ENCODE measurements around the gene HSF4.

The HSF4 gene

GRCh38 chr16:67188798-67189197 is 24.3 kb downstream of the HSF4 start:
- no peak overlapping the region for H3K9ac ChIP-seq (ENCODE audit: low read depth, low read length, poor library complexity, severe bottlenecking)
- peaks cover 13% of the 10 kb centered on the region for H3K4me1 ChIP-seq (ENCODE audit: insufficient read depth, low read length, poor library complexity, severe bottlenecking)
- no peaks in the 10 kb centered on the region for H3K9me3 ChIP-seq (ENCODE audit: insufficient read depth, low read depth, low read length)
- peaks cover 18% of the 10 kb centered on the region for H3K79me2 ChIP-seq (ENCODE audit: insufficient read depth, low read length)
- H3K4me2 ChIP-seq (ENCODE audit: low read depth, low read length, poor library complexity, severe bottlenecking), result no peak overlapping the region
- no peaks in the 10 kb centered on the region for H3F3A ChIP-seq (ENCODE audit: low read depth)
- TF ChIP-seq EZH2phosphoT487 (IDR thresholded peaks at IDR 0.05; ENCODE audit: borderline replicate concordance), result no peak
- H2AFZ ChIP-seq (ENCODE audit: low read length), result no peak overlapping the region
- H3K36me3 ChIP-seq (ENCODE audit: insufficient read depth, low read length), result no peaks in the 10 kb centered on the region
- no peaks in the 10 kb centered on the region for H3K27me3 ChIP-seq (ENCODE audit: insufficient read depth, low read length, poor library complexity, severe bottlenecking)
- H3K9me2 ChIP-seq (replicated peaks; ENCODE audit: low read depth, low read length), result no peaks in the 10 kb centered on the region
- no peak overlapping the region for H3K4me3 ChIP-seq (ENCODE audit: low read length, poor library complexity, severe bottlenecking)
- H4K20me1 ChIP-seq (ENCODE audit: insufficient read depth, low read length, poor library complexity, severe bottlenecking), result peaks cover 27% of the 10 kb centered on the region

GRCh38 chr16:67190041-67190440 is 25.5 kb downstream of the HSF4 start, which contains the start of gene EXOC3L1:
TSS of gene EXOC3L1 (minus strand) at chr16:67190136. CDS start at chr16:67189676, 460 bp downstream.
- H3F3A ChIP-seq (ENCODE audit: low read depth), result no peaks in the 10 kb centered on the region
- H2AFZ ChIP-seq (ENCODE audit: low read length), result no peak within 1 kb of the TSS
- no peak within 1 kb of the TSS for H3K4me2 ChIP-seq (ENCODE audit: low read depth, low read length, poor library complexity, severe bottlenecking)
- peaks cover 31% of the 10 kb centered on the region for H3K79me2 ChIP-seq (ENCODE audit: insufficient read depth, low read length)
- no peaks in the 10 kb centered on the region for H3K27me3 ChIP-seq (ENCODE audit: insufficient read depth, low read length, poor library complexity, severe bottlenecking)
- H3K4me3 ChIP-seq (ENCODE audit: low read length, poor library complexity, severe bottlenecking), result no peak within 1 kb of the TSS
- TF ChIP-seq EZH2phosphoT487 (IDR thresholded peaks at IDR 0.05; ENCODE audit: borderline replicate concordance) (no peak), CTCF (conservative IDR thresholded peaks at IDR 0.05; ENCODE audit: low read length) (no peak)
- H3K4me1 ChIP-seq (ENCODE audit: insufficient read depth, low read length, poor library complexity, severe bottlenecking), result peaks cover 16% of the 10 kb centered on the region
- H3K9ac ChIP-seq (ENCODE audit: low read depth, low read length, poor library complexity, severe bottlenecking), result no peak within 1 kb of the TSS
- peaks cover 26% of the 10 kb centered on the region for H4K20me1 ChIP-seq (ENCODE audit: insufficient read depth, low read length, poor library complexity, severe bottlenecking)
- H3K9me2 ChIP-seq (replicated peaks; ENCODE audit: low read depth, low read length), result no peaks in the 10 kb centered on the region
- no peaks in the 10 kb centered on the region for H3K9me3 ChIP-seq (ENCODE audit: insufficient read depth, low read depth, low read length)
- peaks cover 7% of the 10 kb centered on the region; the same call in 1 of the 2 replicates for H3K36me3 ChIP-seq (ENCODE audit: insufficient read depth, low read length)

DNA sequence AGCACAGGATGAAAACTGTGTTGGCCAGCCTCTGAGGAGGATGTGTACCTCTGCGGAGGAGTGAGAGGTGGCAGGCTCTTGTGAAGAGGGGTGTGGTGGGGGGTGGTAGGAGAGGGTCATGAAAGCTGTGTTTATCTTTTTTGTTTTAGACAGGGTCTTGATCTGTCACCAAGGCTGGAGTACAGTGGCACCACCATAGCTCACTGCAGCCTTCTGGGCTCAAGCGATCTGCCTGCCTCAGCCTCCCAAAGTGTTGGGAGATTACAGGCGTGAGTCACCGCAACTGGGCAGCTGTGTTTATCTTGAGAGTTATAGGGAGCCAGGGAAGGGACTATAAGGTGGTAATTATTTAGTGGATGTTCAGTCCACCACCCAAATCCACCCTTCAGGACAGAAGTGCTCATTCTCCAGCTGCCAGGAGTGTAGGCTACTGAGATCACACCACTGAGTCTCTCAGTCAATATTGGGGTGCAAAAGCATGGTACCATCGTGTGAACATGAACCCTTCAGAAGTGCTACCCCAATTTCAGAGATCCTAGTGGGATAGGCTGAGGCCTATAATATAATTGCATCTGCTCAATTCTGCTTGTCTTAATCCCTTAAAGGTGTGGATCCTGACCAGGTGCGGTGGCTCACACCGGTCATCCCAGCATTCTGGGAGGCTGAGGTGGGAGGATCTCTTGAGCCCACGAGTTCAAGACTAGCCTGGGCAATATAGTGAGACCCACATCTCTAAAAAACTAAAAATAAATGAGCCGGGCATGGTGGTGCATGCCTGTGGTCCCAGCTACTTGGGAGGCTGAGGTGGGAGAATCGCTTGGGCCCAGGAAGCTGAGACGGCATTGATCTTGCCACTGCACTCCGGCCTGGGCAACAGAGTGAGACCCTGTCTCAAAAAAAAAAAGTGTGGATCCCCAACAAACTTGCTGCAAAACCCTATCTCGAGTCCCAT is 26.2 kb downstream of the HSF4 start:
- H2AFZ ChIP-seq (ENCODE audit: low read length), result no peak overlapping the region

More for the DNA sequence above, 26.2 kb downstream of the HSF4 start:
- no peak for TF ChIP-seq CTCF (conservative IDR thresholded peaks at IDR 0.05; ENCODE audit: low read length)
- TF ChIP-seq EZH2phosphoT487 (IDR thresholded peaks at IDR 0.05; ENCODE audit: borderline replicate concordance), result no peak
- Histone ChIP-seq H3K4me2 (ENCODE audit: low read depth, low read length, poor library complexity, severe bottlenecking) (peak overlapping the region; percentile 53), H3K36me3 (ENCODE audit: insufficient read depth, low read length) (peaks cover 14% of the 10 kb centered on the region; the same call in 1 of the 2 replicates), H3K9ac (ENCODE audit: low read depth, low read length, poor library complexity, severe bottlenecking) (no peak overlapping the region), H3K4me3 (ENCODE audit: low read length, poor library complexity, severe bottlenecking) (no peak overlapping the region), H3K27me3 (ENCODE audit: insufficient read depth, low read length, poor library complexity, severe bottlenecking) (no peaks in the 10 kb centered on the region), H3K9me3 (ENCODE audit: insufficient read depth, low read depth, low read length) (no peaks in the 10 kb centered on the region), H3K79me2 (ENCODE audit: insufficient read depth, low read length) (peaks cover 37% of the 10 kb centered on the region), H3F3A (ENCODE audit: low read depth) (no peaks in the 10 kb centered on the region), H4K20me1 (ENCODE audit: insufficient read depth, low read length, poor library complexity, severe bottlenecking) (peaks cover 26% of the 10 kb centered on the region), H3K9me2 (replicated peaks; ENCODE audit: low read depth, low read length) (no peaks in the 10 kb centered on the region), H3K4me1 (ENCODE audit: insufficient read depth, low read length, poor library complexity, severe bottlenecking) (peaks cover 16% of the 10 kb centered on the region)

Data from Loucy (cell line).